Measurements from ENCODE around the gene OR56A3. TPM values are rescaled to one million over a fixed set of nuclear protein-coding genes. Genes with fewer than 3 reads are reported as not detected.

The OR56A3 gene
- total RNA-seq, 2 donors from 2014 or later = not detected

DNA sequence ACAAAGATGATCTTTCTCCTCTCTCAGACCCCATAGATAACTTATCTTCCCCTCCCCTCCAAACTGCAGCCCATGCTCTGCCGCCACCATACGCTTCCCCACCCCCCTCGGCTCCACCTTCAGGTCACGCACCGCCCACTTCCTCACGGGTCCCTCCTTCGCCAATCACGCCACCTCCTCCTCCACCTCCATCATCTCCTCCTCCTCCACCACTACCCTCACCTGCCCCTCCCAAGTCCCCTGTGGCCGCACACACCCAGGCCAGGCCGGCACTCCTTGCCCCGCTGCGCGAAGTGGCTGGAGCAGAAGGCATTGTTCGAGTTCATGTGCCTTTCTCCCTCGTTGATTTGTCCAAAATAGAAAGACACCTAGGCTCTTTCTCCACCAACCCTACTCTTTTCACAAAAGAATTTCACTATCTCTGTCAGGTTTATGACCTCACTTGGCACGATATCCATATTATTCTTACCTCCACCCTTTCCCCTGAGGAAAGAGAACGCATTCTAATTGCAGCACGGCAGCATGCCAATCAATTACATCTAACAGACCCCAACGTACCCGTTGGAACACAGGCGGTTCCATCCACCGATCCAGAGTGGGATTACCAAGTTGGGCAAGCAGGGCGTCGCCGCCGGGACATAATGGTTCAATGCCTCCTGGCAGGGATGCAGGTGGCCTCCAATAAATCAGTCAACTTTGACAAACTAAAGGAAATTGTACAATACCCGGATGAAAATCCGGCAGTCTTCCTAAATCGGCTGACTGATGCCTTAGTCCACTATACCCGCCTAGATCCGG, 12.3 kb upstream of the OR56A3 start:
- H3K27me3 Mint-ChIP-seq (ENCODE audit: insufficient read depth) = no peaks in the 10 kb centered on the region
- 89 to 90% methylated on average over 28 to 31 of the region's 31 CpGs for WGBS, 2 experiments (ENCODE audit: insufficient coverage in 1 of 2, insufficient read length in 1 of 2)
- Histone ChIP-seq H3K9me3 (ENCODE audit: control insufficient read depth, low read length) (no peaks in the 10 kb centered on the region), H3K9ac (ENCODE audit: extremely low read depth, low read length, poor library complexity, severe bottlenecking) (no peak overlapping the region), H3K36me3 (ENCODE audit: control insufficient read depth, insufficient read depth, low read length) (no peaks in the 10 kb centered on the region), H3K27ac (ENCODE audit: low read depth, low read length) (no peak overlapping the region), H3K27me3 (ENCODE audit: control insufficient read depth, insufficient read depth, low read length, poor library complexity, severe bottlenecking) (no peaks in the 10 kb centered on the region), H3K4me1 (ENCODE audit: control insufficient read depth, insufficient read depth, low read length) (no peaks in the 10 kb centered on the region), H3K4me3 (ENCODE audit: low read length) (no peak overlapping the region)
- no peak for DNase-seq
- H3K4me3 Mint-ChIP-seq = no peak overlapping the region
- H3K36me3 Mint-ChIP-seq (ENCODE audit: low read depth) = no peaks in the 10 kb centered on the region
- no peak overlapping the region for H3K27ac Mint-ChIP-seq
- H3K4me1 Mint-ChIP-seq = no peaks in the 10 kb centered on the region
- TF ChIP-seq, protein P1, sequence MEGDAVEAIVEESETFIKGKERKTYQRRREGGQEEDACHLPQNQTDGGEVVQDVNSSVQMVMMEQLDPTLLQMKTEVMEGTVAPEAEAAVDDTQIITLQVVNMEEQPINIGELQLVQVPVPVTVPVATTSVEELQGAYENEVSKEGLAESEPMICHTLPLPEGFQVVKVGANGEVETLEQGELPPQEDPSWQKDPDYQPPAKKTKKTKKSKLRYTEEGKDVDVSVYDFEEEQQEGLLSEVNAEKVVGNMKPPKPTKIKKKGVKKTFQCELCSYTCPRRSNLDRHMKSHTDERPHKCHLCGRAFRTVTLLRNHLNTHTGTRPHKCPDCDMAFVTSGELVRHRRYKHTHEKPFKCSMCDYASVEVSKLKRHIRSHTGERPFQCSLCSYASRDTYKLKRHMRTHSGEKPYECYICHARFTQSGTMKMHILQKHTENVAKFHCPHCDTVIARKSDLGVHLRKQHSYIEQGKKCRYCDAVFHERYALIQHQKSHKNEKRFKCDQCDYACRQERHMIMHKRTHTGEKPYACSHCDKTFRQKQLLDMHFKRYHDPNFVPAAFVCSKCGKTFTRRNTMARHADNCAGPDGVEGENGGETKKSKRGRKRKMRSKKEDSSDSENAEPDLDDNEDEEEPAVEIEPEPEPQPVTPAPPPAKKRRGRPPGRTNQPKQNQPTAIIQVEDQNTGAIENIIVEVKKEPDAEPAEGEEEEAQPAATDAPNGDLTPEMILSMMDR (conservative IDR thresholded peaks at IDR 0.05) = no peak
- peaks cover 40% of the 10 kb centered on the region for H3K9me3 Mint-ChIP-seq

DNA sequence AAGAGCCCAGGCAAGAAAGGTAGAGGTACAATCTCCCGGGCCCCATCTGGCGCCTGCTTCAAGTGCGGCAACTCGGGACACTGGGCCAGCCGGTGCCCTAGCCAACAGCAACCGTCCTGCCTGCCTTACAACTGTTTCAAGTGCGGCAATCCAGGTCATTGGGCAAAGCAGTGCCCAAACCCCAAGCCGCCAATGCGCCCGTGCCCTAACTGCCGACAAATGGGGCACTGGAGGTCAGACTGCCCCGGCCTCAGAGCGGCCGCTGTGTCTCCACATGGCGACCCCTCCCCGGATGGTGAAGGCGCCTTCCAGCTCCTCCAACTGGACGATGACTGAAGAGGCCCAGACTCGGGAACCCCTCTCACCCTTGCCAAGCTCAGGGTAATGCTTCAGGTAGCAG, 11.4 kb upstream of the OR56A3 start:
- Mint-ChIP-seq H3K36me3 (ENCODE audit: low read depth) (no peaks in the 10 kb centered on the region), H3K27me3 (ENCODE audit: insufficient read depth) (no peaks in the 10 kb centered on the region), H3K9me3 (peaks cover 46% of the 10 kb centered on the region)

DNA sequence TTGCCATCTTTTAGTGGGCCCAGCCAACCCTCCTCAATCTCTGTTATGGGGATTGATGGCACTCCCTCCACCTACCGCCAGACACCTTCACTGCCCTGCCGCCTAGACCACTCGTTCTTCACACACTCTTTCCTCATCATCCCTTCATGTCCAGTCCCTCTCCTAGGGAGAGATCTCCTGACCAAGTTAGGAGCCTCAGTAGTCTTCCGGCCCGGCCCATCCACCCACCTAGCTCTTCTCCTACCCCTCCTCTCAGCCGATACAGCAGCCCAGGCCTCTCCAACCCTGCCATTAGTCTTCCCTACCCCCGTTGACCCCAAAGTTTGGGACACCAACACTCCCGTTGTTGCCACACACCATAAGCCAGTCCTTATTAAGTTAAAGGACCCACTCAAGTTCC, 11.0 kb upstream of the OR56A3 start:
- no peaks in the 10 kb centered on the region for H3K36me3 ChIP-seq (ENCODE audit: control insufficient read depth, insufficient read depth, low read length)
- Mint-ChIP-seq H3K27me3 (ENCODE audit: insufficient read depth) (no peaks in the 10 kb centered on the region), H3K4me1 (no peaks in the 10 kb centered on the region), H3K4me3 (no peak overlapping the region), H3K9me3 (peaks cover 49% of the 10 kb centered on the region), H3K27ac (no peak overlapping the region), H3K36me3 (ENCODE audit: low read depth) (no peaks in the 10 kb centered on the region)
- no peaks in the 10 kb centered on the region for H3K4me1 ChIP-seq (ENCODE audit: control insufficient read depth, insufficient read depth, low read length)
- TF ChIP-seq, protein P1 (conservative IDR thresholded peaks at IDR 0.05) = no peak
- 93 to 98% methylated on average over 5 to 8 of the region's 8 CpGs for WGBS, 2 experiments (ENCODE audit: insufficient coverage in 1 of 2, insufficient read length in 1 of 2)
- no peak overlapping the region for H3K9ac ChIP-seq (ENCODE audit: extremely low read depth, low read length, poor library complexity, severe bottlenecking)
- no peaks in the 10 kb centered on the region for H3K27me3 ChIP-seq (ENCODE audit: control insufficient read depth, insufficient read depth, low read length, poor library complexity, severe bottlenecking)
- DNase-seq = no peak
- no peak overlapping the region for H3K27ac ChIP-seq (ENCODE audit: low read depth, low read length)
- no peak overlapping the region for H3K4me3 ChIP-seq (ENCODE audit: low read length)
- no peaks in the 10 kb centered on the region for H3K9me3 ChIP-seq (ENCODE audit: control insufficient read depth, low read length)

More for the DNA sequence above, 11.4 kb upstream of the OR56A3 start:
- Mint-ChIP-seq H3K4me1 (no peaks in the 10 kb centered on the region), H3K4me3 (no peak overlapping the region), H3K27ac (no peak overlapping the region)
- TF ChIP-seq, protein P1 (conservative IDR thresholded peaks at IDR 0.05) = no peak
- Histone ChIP-seq H3K9me3 (ENCODE audit: control insufficient read depth, low read length) (no peaks in the 10 kb centered on the region), H3K27ac (ENCODE audit: low read depth, low read length) (no peak overlapping the region), H3K4me3 (ENCODE audit: low read length) (no peak overlapping the region), H3K36me3 (ENCODE audit: control insufficient read depth, insufficient read depth, low read length) (no peaks in the 10 kb centered on the region), H3K27me3 (ENCODE audit: control insufficient read depth, insufficient read depth, low read length, poor library complexity, severe bottlenecking) (no peaks in the 10 kb centered on the region), H3K9ac (ENCODE audit: extremely low read depth, low read length, poor library complexity, severe bottlenecking) (no peak overlapping the region), H3K4me1 (ENCODE audit: control insufficient read depth, insufficient read depth, low read length) (no peaks in the 10 kb centered on the region)
- no peak for DNase-seq
- WGBS, 2 experiments (ENCODE audit: insufficient coverage in 1 of 2, insufficient read length in 1 of 2) = 93 to 96% methylated on average over 5 to 19 of the region's 19 CpGs

Measured in endodermal cell (in vitro differentiated cells).